ENCODE measurements around the gene RPP25L. TPM values are rescaled to one million over a fixed set of nuclear protein-coding genes. Genes with fewer than 3 reads are reported as not detected.

Gene RPP25L
- total and polyA plus RNA-seq, 10 of the 15 experiments (the other 5 are each of a cell fraction or from before 2014, with no cell fraction given): 7.7 to 30.2 (median 16.8) TPM

DNA sequence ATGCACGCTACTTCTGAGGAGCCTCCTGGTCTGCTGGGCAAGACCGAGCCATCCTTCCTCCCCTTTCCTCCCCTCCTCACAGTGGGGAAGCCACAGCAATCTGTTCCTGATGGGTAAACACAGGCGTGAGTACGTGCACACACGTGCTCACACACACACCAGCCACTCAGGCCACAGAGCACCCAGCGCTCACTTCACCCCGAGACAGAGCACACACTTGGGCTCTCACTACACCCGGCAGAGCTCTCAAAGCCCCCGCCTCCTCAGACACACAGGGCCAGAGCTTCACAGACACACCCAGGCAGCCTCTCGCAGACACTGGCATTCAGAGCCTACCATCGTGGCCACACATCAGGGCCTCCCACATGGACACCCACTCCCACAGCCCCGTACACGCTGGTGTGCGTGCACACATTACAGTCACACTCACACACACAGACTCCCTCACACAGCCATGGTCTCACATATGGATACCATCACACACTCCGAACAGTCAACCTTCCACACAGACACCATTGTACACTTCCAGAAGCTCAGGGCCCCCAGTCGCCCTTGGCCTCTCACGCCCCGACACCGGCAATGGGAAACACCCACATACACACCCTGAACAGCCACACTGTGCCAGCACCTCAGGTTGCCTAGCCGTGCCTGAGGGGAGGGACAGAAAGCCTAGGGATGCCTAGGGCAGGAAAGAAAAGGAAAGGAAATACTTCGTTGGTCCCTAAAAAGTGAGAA is 35.9 kb downstream of the RPP25L start (continued):
- TF ChIP-seq ESRRA (IDR thresholded peaks at IDR 0.05; ENCODE audit: low read length) (no peak), TCF7 (IDR thresholded peaks at IDR 0.05; ENCODE audit: borderline replicate concordance) (no peak), FOXK2 (IDR thresholded peaks at IDR 0.05) (no peak), CEBPB (IDR thresholded peaks at IDR 0.05; ENCODE audit: borderline replicate concordance in 1 of 2, low read depth in 2 of 2, low read length in 2 of 2) (no peak)

DNA sequence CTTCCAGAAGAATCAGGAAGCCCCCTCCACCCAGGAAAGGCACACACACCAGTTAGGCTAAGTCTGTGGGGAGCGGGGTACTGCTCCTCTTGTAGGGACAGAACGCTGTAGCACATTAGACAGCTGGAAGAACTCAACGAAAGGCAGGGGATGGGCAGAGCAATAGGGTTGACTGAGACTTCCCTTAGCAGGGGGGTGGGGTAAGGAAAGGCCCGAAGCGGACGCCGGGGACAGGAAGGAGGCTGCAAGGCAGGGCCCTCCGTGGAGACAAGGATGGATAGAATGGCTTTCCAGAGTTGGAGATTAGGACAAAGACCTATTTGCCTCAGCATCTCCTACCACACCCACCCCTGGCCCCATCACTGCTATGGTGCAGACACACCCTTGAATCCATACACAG is 36.7 kb downstream of the RPP25L start:
- no peak for ATAC-seq
- Histone ChIP-seq H3K9ac (ENCODE audit: control insufficient read depth, insufficient read depth, low read length) (no peak overlapping the region), H3K36me3 (ENCODE audit: control insufficient read depth in 2 of 2, insufficient read depth in 2 of 2, low read length in 1 of 2) (no peaks in the 10 kb centered on the region), H2AFZ (ENCODE audit: control insufficient read depth, low read depth, low read length) (no peak overlapping the region), H3K79me2 (ENCODE audit: control insufficient read depth, insufficient read depth, low read length) (no peaks in the 10 kb centered on the region), H3K27me3 (replicated peaks in 1 of 2; ENCODE audit: control insufficient read depth in 2 of 2, insufficient read depth in 2 of 2, low read length in 1 of 2) (peaks cover 14% of the 10 kb centered on the region in 2 experiments), H3K9me3 (replicated peaks; ENCODE audit: control insufficient read depth, insufficient read depth, low read length) (no peaks in the 10 kb centered on the region), H3K4me3 (no peak overlapping the region), H4K20me1 (ENCODE audit: control insufficient read depth, insufficient read depth) (peaks cover 3% of the 10 kb centered on the region; the same call in 1 of the 2 replicates), H3K4me1 (ENCODE audit: control insufficient read depth, insufficient read depth, low read length) (no peaks in the 10 kb centered on the region), H3K4me2 (ENCODE audit: control insufficient read depth, insufficient read depth) (no peak overlapping the region), H3K27ac (ENCODE audit: control insufficient read depth, insufficient read depth) (no peak overlapping the region)
- POLR2A ChIA-PET: interaction anchor here (0.5 kb wide), 1 partner anchor 645 kb away, joined by 5 read pairs; no protein-coding TSS in a partner anchor
- BruUV-seq (replicated peaks): no TSS peak
- DNase-seq (ENCODE audit: low read depth, low spot score): no peak
- RAD21 ChIA-PET (ENCODE audit: unreplicated experiment): no interaction called here
- intact Hi-C loops (cut with micrococcal nuclease; ENCODE audit: unreplicated experiment) (no loop called here), in situ Hi-C loops (cut with MboI) (no loop called here)
- SMC1A ChIA-PET (ENCODE audit: uncharacterized antibody, unreplicated experiment): no interaction called here
- FAIRE-seq: no peak
- WGBS (ENCODE audit: insufficient coverage, insufficient replicate concordance, low lambda C conversion rate, missing lambda C conversion rate): 25% methylated on average over 8 of the region's 8 CpGs
- CTCF ChIA-PET: interaction anchor here (1.6 kb wide), 1 partner anchor 171 kb away, joined by 5 read pairs; no protein-coding TSS in a partner anchor
- TF ChIP-seq MXI1 (IDR thresholded peaks at IDR 0.05; ENCODE audit: low read depth, low read length) (no peak), RELA (IDR thresholded peaks at IDR 0.05; ENCODE audit: borderline replicate concordance, partially characterized antibody) (no peak), ZNF217 (IDR thresholded peaks at IDR 0.05) (no peak), MLLT1 (IDR thresholded peaks at IDR 0.05) (no peak), CBFB (IDR thresholded peaks at IDR 0.05; ENCODE audit: low read depth) (no peak), MYC (IDR thresholded peaks at IDR 0.05; ENCODE audit: insufficient read depth, insufficient read length, insufficient replicate concordance, low read length, severe bottlenecking) (no peak), KLF5 (IDR thresholded peaks at IDR 0.05; ENCODE audit: partially characterized antibody) (no peak), ZSCAN29 (IDR thresholded peaks at IDR 0.05) (no peak), POLR2A (IDR thresholded peaks at IDR 0.05; ENCODE audit: low read depth, low read length) (no peak), CEBPB (IDR thresholded peaks at IDR 0.05; ENCODE audit: borderline replicate concordance in 1 of 2, low read depth in 2 of 2, low read length in 2 of 2) (no peak), CTCF (IDR thresholded peaks at IDR 0.05 in 2 of 3, conservative IDR thresholded peaks at IDR 0.05 in 1 of 3; ENCODE audit: control insufficient read depth in 2 of 3, extremely low read depth in 1 of 3, insufficient read depth in 1 of 3, low read depth in 3 of 3, low read length in 3 of 3) (no peak)
- TF ChIP-seq, protein P1, sequence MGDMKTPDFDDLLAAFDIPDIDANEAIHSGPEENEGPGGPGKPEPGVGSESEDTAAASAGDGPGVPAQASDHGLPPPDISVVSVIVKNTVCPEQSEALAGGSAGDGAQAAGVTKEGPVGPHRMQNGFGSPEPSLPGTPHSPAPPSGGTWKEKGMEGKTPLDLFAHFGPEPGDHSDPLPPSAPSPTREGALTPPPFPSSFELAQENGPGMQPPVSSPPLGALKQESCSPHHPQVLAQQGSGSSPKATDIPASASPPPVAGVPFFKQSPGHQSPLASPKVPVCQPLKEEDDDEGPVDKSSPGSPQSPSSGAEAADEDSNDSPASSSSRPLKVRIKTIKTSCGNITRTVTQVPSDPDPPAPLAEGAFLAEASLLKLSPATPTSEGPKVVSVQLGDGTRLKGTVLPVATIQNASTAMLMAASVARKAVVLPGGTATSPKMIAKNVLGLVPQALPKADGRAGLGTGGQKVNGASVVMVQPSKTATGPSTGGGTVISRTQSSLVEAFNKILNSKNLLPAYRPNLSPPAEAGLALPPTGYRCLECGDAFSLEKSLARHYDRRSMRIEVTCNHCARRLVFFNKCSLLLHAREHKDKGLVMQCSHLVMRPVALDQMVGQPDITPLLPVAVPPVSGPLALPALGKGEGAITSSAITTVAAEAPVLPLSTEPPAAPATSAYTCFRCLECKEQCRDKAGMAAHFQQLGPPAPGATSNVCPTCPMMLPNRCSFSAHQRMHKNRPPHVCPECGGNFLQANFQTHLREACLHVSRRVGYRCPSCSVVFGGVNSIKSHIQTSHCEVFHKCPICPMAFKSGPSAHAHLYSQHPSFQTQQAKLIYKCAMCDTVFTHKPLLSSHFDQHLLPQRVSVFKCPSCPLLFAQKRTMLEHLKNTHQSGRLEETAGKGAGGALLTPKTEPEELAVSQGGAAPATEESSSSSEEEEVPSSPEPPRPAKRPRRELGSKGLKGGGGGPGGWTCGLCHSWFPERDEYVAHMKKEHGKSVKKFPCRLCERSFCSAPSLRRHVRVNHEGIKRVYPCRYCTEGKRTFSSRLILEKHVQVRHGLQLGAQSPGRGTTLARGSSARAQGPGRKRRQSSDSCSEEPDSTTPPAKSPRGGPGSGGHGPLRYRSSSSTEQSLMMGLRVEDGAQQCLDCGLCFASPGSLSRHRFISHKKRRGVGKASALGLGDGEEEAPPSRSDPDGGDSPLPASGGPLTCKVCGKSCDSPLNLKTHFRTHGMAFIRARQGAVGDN (IDR thresholded peaks at IDR 0.05): no peak

Data from GM12878 (cell line).